Natural killer cell treated with Interleukin-12 subunit alpha and Interleukin-12 subunit beta and Interleukin-15 and Interleukin-18, amount 100 ng/mL, for 72 hours (primary cell): Measurements from ENCODE around the gene RBKS. TPM values are rescaled to one million over a fixed set of nuclear protein-coding genes. Genes with fewer than 3 reads are reported as not detected.
"Not testable (repeated sequence)": the region's sequence is repeated elsewhere in the genome, so short reads cannot be mapped to it uniquely, and the experiment has no call there.

Experiments used
- ATAC-seq, 2 donors: fragments of 150-1000 bp; cut with Tn5 transposase in 1 of 2; sonication (Bioruptor Pico), chemical (Tn5 transposase) in 1 of 2; 2 replicates each; pipeline ENCODE4 v1.10.0; 2021
- DNase-seq: peaks from one replicate; pipeline ENCODE4 v3.0.0; 2022; ENCODE audit warnings: low spot score
- H3K27ac Mint-ChIP-seq, 2 donors: 1 replicate in 1 of 2; 2 replicates in 1 of 2; pipeline ENCODE4 v1.8.0; 2022; ENCODE audit warnings: mixed read lengths in 2 of 2, mild to moderate bottlenecking in 1 of 2, moderate library complexity in 1 of 2
- H3K27me3 Mint-ChIP-seq, 2 donors: 1 replicate in 1 of 2; 2 replicates in 1 of 2; pipeline ENCODE4 v1.8.0; 2022; ENCODE audit warnings: mixed read lengths in 2 of 2
- H3K36me3 Mint-ChIP-seq: one replicate; pipeline ENCODE4 v1.8.0; 2022; ENCODE audit warnings: mixed read lengths
- H3K4me1 Mint-ChIP-seq, 2 donors: 1 replicate in 1 of 2; 2 replicates in 1 of 2; pipeline ENCODE4 v1.8.0; 2022; ENCODE audit warnings: low read depth in 2 of 2, mixed read lengths in 2 of 2, mild to moderate bottlenecking in 1 of 2
- H3K4me3 Mint-ChIP-seq: one replicate; pipeline ENCODE4 v1.8.0; 2022; ENCODE audit warnings: mixed read lengths
- H3K9me3 Mint-ChIP-seq: 2 replicates; pipeline ENCODE4 v1.8.0; 2022; ENCODE audit warnings: mixed read lengths
- total RNA-seq, 2 donors: library from RNA; stranded (reverse); gene quantifications; one replicate each; pipeline ENCODE4 v1.2.3, GENCODE V29; 2022

The RBKS gene
- total RNA-seq, 2 donors from 2014 or later, result 3.1 to 4.5 TPM

GRCh38 chr2:27878825-27879224, 11.4 kb downstream of the RBKS start:
- Mint-ChIP-seq H3K4me3 (no peak overlapping the region), H3K27me3 (no peaks in the 10 kb centered on the region), H3K9me3 (no peaks in the 10 kb centered on the region), H3K27ac (no peak overlapping the region), H3K36me3 (peaks cover 25% of the 10 kb centered on the region), H3K4me1 (no peaks in the 10 kb centered on the region)
- ATAC-seq (no peak), DNase-seq (no peak)

GRCh38 chr2:27875089-27875881, 14.9 kb downstream of the RBKS start:
- peaks cover 0 to 3% of the 10 kb centered on the region in 2 donors for H3K27me3 Mint-ChIP-seq

GRCh38 chr2:27873091-27873490, 17.1 kb downstream of the RBKS start:
- ATAC-seq (no peak), DNase-seq (no peak)
- H3K4me1 Mint-ChIP-seq, result peaks cover 0 to 5% of the 10 kb centered on the region in 2 donors
- H3K9me3 Mint-ChIP-seq, result no peaks in the 10 kb centered on the region
- peaks cover 0 to 3% of the 10 kb centered on the region in 2 donors for H3K27me3 Mint-ChIP-seq
- H3K36me3 Mint-ChIP-seq, result peaks cover 7% of the 10 kb centered on the region
- H3K27ac Mint-ChIP-seq, result peak overlapping the region in 1 of 2 donors; percentile 27
- no peak overlapping the region for H3K4me3 Mint-ChIP-seq

More at GRCh38 chr2:27875089-27875881, 14.9 kb downstream of the RBKS start:
- Mint-ChIP-seq H3K9me3 (no peaks in the 10 kb centered on the region), H3K4me1 (no peaks in the 10 kb centered on the region), H3K27ac (no peak overlapping the region), H3K36me3 (peaks cover 18% of the 10 kb centered on the region), H3K4me3 (no peak overlapping the region)
- no peak for DNase-seq
- no peak for ATAC-seq

GRCh38 chr2:27871802-27872201, 18.4 kb downstream of the RBKS start:
- DNase-seq (no peak), ATAC-seq (no peak)
- Mint-ChIP-seq H3K9me3 (no peaks in the 10 kb centered on the region), H3K4me3 (no peak overlapping the region), H3K36me3 (peaks cover 7% of the 10 kb centered on the region), H3K27me3 (peaks cover 0 to 3% of the 10 kb centered on the region in 2 donors), H3K4me1 (peaks cover 0 to 5% of the 10 kb centered on the region in 2 donors), H3K27ac (no peak overlapping the region)

- ATAC-seq, result no peak
- H3K27ac Mint-ChIP-seq, result no peak overlapping the region
These were observed 19.5 kb downstream of the RBKS start for GRCh38 chr2:27870724-27871123.

GRCh38 chr2:27869763-27870162, 20.4 kb downstream of the RBKS start:
- no peak for DNase-seq
- Mint-ChIP-seq H3K9me3 (no peaks in the 10 kb centered on the region), H3K36me3 (no peaks in the 10 kb centered on the region), H3K4me1 (peaks cover 0 to 5% of the 10 kb centered on the region in 2 donors), H3K4me3 (no peak overlapping the region), H3K27me3 (peaks cover 0 to 3% of the 10 kb centered on the region in 2 donors), H3K27ac (no peak overlapping the region)
- no peak for ATAC-seq

More at GRCh38 chr2:27870724-27871123, 19.5 kb downstream of the RBKS start:
- no peaks in the 10 kb centered on the region for H3K9me3 Mint-ChIP-seq
- DNase-seq, result no peak
- H3K4me1 Mint-ChIP-seq, result peaks cover 0 to 5% of the 10 kb centered on the region in 2 donors
- H3K36me3 Mint-ChIP-seq, result peaks cover 4% of the 10 kb centered on the region
- peaks cover 0 to 3% of the 10 kb centered on the region in 2 donors for H3K27me3 Mint-ChIP-seq
- no peak overlapping the region for H3K4me3 Mint-ChIP-seq

GRCh38 chr2:27866237-27866636, 23.9 kb downstream of the RBKS start:
- DNase-seq, result no peak

GRCh38 chr2:27863955-27864354, 26.2 kb downstream of the RBKS start:
- H3K4me3 Mint-ChIP-seq, H3K27ac Mint-ChIP-seq, H3K36me3 Mint-ChIP-seq, H3K27me3 Mint-ChIP-seq, ATAC-seq, DNase-seq, H3K9me3 Mint-ChIP-seq: not testable (repeated sequence)
- H3K4me1 Mint-ChIP-seq, result peaks cover 13 to 31% of the 10 kb centered on the region in 2 donors

More at GRCh38 chr2:27866237-27866636, 23.9 kb downstream of the RBKS start:
- Mint-ChIP-seq H3K27me3 (no peaks in the 10 kb centered on the region), H3K36me3 (no peaks in the 10 kb centered on the region), H3K9me3 (no peaks in the 10 kb centered on the region), H3K4me1 (peaks cover 0 to 8% of the 10 kb centered on the region in 2 donors), H3K27ac (no peak overlapping the region), H3K4me3 (no peak overlapping the region)
- no peak for ATAC-seq

GRCh38 chr2:27863146-27863545, 27.0 kb downstream of the RBKS start:
- Mint-ChIP-seq H3K4me3 (no peak overlapping the region), H3K27ac (no peak overlapping the region), H3K9me3 (no peaks in the 10 kb centered on the region), H3K27me3 (no peaks in the 10 kb centered on the region), H3K36me3 (no peaks in the 10 kb centered on the region), H3K4me1 (peaks cover 21 to 34% of the 10 kb centered on the region in 2 donors)
- no peak for ATAC-seq
- DNase-seq, result no peak

- Mint-ChIP-seq H3K4me3 (peak overlapping the region; percentile 41), H3K27me3 (no peaks in the 10 kb centered on the region), H3K36me3 (peaks cover 9% of the 10 kb centered on the region), H3K4me1 (peaks cover 34 to 54% of the 10 kb centered on the region in 2 donors), H3K27ac (peak overlapping the region; percentile 89 to 93), H3K9me3 (peaks cover 5% of the 10 kb centered on the region)
- DNase-seq (no peak), ATAC-seq (peak; percentile 82 to 88)
These were observed 30.1 kb downstream of the RBKS start for GRCh38 chr2:27860111-27860510.

- peaks cover 5% of the 10 kb centered on the region for H3K9me3 Mint-ChIP-seq
- peak overlapping the region; percentile 89 to 93 for H3K27ac Mint-ChIP-seq
- peak overlapping the region; percentile 66 for H3K4me3 Mint-ChIP-seq
- H3K36me3 Mint-ChIP-seq, result peaks cover 10% of the 10 kb centered on the region
- H3K4me1 Mint-ChIP-seq, result peaks cover 34 to 54% of the 10 kb centered on the region in 2 donors
- DNase-seq, result no peak
- peak; percentile 70 to 76 for ATAC-seq
- H3K27me3 Mint-ChIP-seq, result no peaks in the 10 kb centered on the region
These were observed 32.6 kb downstream of the RBKS start for GRCh38 chr2:27857417-27858172.

GRCh38 chr2:27856956-27857355, 33.2 kb downstream of the RBKS start:
- Mint-ChIP-seq H3K36me3 (peaks cover 10% of the 10 kb centered on the region), H3K9me3 (peaks cover 5% of the 10 kb centered on the region), H3K4me3 (peak overlapping the region; percentile 66), H3K27ac (peak overlapping the region; percentile 89 to 93), H3K4me1 (peaks cover 34 to 54% of the 10 kb centered on the region in 2 donors), H3K27me3 (no peaks in the 10 kb centered on the region)
- no peak for DNase-seq
- ATAC-seq, result no peak

- H3K27me3 Mint-ChIP-seq, result no peaks in the 10 kb centered on the region
- ATAC-seq (no peak), DNase-seq (no peak)
- H3K4me1 Mint-ChIP-seq, result peaks cover 34 to 52% of the 10 kb centered on the region in 2 donors
- H3K27ac Mint-ChIP-seq, result peak overlapping the region; percentile 89 to 93
- H3K9me3 Mint-ChIP-seq, result peaks cover 5% of the 10 kb centered on the region
- H3K36me3 Mint-ChIP-seq, result peaks cover 10% of the 10 kb centered on the region
- H3K4me3 Mint-ChIP-seq, result peak overlapping the region; percentile 66
These were observed 33.8 kb downstream of the RBKS start for GRCh38 chr2:27856386-27856785.

GRCh38 chr2:27855476-27855875, 34.7 kb downstream of the RBKS start:
- Mint-ChIP-seq H3K9me3 (peaks cover 5% of the 10 kb centered on the region), H3K36me3 (peaks cover 10% of the 10 kb centered on the region), H3K4me1 (peaks cover 29 to 43% of the 10 kb centered on the region in 2 donors), H3K27ac (peak overlapping the region; percentile 89 to 93), H3K27me3 (no peaks in the 10 kb centered on the region), H3K4me3 (peak overlapping the region; percentile 4)
- no peak for DNase-seq
- peak in 1 of 2 donors; percentile 66 for ATAC-seq
